GM12801 (cell line): ENCODE measurements around the gene HDAC1.

ENCODE experiments used
- CTCF ChIP-seq: IDR thresholded peaks from one replicate; pipeline ENCODE4 v1.5.1; 2011; ENCODE audit warnings: control low read depth; ENCODE audit not compliant: insufficient read length; ENCODE audit errors: extremely low read depth

Gene HDAC1

GRCh38 chr1:32357614-32358013, 65.7 kb downstream of the HDAC1 start:
- no peak for TF ChIP-seq CTCF

GRCh38 chr1:32358435-32358834, 66.6 kb downstream of the HDAC1 start:
- no peak for TF ChIP-seq CTCF

GRCh38 chr1:32361308-32361673, 69.4 kb downstream of the HDAC1 start:
- TF ChIP-seq CTCF = no peak

GRCh38 chr1:32361674-32362473, 70.0 kb downstream of the HDAC1 start:
- no peak for TF ChIP-seq CTCF

GRCh38 chr1:32362474-32363313, 70.8 kb downstream of the HDAC1 start, which contains the start of the genes FAM229A and TSSK3:
Gene FAM229A, minus strand, starts transcription at chr1:32362485. Its CDS starts 394 bp downstream, at chr1:32362091.
Gene TSSK3, plus strand, starts transcription at chr1:32362539. Its CDS starts 163 bp downstream, at chr1:32362702.
- TF ChIP-seq CTCF = no peak

- TF ChIP-seq CTCF = no peak
Observed at GRCh38 chr1:32363713-32364112, 71.8 kb downstream of the HDAC1 start.

- TF ChIP-seq CTCF = no peak
Observed at GRCh38 chr1:32364836-32365235, 73.0 kb downstream of the HDAC1 start.
